NCI-H1417 (cell line): ENCODE data around the gene SREBF2.
"Not testable (repeated sequence)": the region's sequence is repeated elsewhere in the genome, so short reads cannot be mapped to it uniquely, and the experiment has no call there.

Source experiments
- DNase-seq, 3 experiments: peaks; one replicate each; lab custom pipeline; 2025; lab: John Stamatoyannopoulos, UW

The SREBF2 gene

DNA sequence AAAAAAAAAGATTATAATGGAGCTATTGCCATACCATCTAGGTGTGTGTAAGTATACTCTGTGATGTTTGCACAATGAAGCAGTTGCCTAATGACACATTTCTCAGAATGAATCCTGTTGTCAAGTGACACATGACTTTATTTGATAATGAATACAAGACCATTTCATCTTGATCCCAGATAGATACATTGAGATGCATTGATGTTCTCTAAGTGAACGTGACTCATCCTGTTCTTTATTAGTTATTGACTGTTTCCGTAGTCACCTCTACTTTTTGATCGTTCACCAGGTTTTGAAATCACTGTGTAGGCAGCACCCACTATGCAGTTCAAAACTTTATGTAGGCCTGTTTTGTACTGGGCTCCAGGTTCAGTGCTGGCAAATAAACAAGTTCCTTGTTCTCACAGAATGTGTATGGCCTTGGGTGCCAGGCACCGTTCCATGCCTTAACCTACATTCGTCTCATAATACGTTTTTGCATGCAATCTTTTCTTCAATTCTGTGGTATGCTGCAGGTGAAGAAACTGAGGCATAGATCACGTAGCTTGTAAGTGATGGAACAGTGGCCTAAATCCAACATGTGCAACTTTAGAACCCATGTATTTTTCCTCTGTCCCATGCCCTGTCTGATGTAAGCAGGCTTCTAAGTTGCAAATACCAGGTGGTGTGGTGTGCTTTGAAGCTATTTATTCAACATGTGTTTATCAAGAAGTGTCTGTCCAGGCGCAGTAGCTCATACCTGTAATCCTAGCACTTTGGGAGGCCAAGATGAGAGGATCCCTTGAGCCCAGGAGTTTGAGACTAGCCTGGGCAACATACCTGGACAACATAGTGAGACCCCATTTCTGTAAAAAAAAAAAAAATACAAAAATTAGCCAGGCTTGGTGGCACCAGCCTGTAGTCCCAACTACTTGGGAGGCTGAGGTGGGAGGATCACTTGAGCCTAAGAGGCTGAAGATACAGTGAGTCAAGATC lies 10.4 kb downstream of the SREBF2 start:
- no peak for DNase-seq

DNA sequence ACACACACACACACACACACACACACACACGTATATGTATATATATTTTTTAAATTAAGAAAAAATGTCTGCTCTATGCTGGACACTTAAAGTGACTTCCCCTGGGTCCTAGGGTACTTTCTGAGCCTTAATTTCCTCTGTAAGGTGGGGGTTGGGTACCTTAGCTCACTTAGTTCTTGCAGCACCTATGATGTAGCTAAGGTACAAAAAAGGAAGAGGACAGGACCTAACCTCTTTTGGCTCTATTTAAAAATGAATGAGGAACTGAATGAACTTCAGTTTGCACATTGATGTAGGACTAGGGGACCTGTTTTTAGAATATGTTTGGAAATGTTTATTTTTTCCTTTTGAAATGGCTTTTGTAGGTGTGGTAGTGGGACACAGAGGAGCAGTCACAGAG lies 11.1 kb downstream of the SREBF2 start:
- no peak for DNase-seq

DNA sequence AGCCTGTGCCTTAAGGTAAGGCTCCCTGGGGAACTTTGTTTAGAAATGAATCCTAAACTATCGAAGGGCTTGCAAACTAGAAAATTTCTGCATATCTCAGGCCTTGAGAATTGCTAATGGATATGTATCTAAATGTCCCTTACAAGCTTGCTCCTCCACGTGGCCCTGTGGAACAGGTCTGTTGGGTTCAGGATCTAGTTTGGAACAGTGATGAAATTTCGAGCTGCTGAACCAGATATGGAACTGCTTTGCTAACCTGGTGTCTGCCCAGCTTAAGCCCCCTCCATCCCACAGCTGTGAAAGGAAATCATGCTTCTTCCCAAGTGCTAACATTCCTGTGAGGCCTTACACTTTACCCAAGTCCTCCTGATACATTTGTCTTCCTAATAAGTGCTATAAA lies 11.6 kb downstream of the SREBF2 start:
- DNase-seq: no peak

DNA sequence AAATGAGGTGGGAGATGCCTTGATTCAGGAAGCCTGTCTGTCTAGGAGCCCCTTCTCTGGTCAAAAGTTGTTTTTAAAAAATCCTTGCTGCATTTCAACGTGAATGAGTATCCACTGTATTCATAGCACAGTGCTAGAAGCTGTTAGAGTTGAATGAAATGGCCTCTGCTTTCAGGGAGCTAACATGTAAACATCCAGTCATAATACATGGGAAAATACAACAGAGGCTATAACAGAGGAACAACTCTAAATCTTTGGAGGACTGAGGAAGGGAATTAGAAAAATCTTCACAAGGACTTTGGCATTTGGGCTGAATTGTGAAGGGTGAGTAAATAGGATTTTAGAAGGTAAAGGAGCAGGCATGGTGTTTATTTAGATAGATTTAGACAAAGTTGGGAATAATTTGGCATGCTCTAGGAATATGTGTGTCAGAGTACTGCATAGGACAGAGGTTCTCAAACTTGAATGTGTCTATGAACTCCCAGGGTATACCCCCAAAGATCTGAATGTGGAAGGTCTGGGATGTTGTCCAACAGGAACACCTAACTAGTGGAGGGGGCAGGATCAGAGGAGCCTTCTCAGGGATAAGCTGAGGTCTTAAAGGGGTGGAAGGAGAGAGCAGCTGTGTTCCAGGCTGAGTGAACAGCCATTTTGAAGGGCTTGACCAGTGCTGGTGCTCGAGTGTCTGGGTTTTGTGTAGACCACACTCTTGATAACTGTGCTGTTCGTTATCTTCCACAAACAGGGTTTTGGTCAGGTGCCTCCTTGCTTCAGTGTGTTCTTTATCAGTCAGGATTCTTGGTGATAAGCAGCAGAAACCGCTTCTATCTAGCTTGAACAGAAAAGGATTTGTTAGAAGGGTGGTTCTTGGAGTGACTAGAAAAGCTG lies 12.7 kb downstream of the SREBF2 start:
- no peak for DNase-seq

DNA sequence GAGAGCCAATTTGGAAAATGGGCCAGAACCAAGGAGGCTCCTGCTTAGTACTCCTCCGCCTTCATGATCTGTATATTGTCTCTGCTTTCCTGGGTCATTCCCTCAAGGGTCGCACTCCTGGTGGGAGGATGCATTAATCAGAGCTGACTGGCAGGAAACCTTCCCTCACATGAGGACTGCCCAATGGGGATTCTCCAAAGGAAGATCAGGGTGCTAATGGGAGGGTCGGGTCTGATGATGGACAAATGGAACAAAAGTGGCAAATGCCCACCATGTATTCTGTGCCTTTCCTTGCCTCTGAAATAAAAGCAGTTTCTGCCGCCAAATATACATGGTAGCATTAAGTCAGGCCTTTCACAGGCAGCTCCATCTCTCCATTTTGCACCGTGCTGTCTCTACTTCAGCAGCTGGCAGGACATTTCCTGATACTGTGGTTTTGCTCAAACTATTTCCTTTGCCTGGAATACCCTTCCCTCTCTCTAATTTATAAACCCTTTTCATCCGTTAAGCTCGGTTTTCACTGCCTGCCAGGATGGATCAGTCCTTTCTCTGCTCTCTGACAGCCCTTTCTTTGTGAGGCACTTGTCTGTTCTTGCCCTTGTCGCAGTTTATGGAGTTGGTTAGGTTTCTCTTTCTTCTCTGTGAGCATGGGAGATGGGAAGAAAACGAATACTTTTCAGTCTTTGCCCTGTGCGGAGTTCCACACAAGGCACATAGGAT lies 13.5 kb downstream of the SREBF2 start:
- DNase-seq: peak in 1 of 3 experiments; percentile 4

DNA sequence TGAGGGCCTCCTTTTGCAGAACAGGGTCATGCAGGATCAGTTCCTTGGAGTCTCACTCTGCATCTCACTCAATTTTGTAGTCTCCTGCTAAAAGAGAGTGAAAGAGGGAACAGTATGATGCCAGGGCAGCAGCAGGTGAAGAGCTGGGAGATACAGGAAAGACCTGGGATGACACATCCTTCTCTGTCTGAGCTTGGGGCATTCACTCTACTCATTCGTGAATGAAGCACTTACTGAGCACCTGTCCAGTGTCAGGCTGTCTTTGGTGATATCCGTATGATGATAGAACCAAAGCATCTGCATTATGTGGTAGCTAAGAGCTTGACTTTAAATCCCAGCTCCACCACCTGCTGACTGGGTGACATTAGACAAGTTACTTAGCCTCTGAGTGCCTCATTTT lies 14.4 kb downstream of the SREBF2 start:
- DNase-seq: peak in 2 of 3 experiments; percentile 2 to 71

DNA sequence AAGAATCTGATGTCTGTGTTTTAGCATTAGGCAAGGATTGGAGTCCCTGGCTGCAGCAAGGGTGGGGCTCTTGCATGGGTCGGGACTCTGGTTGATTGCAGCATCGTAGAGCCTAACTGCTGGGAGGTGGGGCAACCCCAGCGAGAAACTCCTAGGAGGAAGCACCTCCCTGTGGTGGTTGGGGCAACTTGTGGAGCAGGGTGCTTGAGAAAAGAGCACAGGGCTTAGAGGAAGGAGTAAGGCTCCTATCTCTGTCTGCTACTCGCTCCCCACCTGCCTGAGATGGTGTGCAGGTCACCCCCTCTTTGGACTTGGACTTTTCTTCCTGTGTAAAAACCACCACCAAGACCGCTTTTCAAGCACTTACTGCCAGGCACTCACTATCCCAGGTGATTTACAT lies 15.6 kb downstream of the SREBF2 start:
- no peak for DNase-seq

DNA sequence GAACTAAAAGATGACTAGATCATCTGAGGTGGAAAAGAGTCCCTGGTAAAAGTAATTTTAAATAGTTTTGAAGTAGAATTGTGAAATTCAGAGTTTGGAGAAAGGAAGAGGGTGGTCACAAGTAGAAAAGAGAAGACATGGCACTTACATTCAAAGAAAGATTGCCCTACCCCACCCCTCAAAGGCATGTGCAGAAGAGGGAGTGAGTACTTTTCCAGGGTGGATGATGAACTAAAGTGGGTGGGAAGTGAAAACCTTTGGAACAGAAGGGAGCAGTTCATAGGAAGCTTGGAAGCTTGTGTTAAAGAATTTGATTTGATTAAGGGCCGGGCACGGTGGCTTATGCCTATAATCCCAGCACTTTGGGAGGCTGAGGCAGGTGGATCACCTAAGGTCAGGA lies 23.6 kb downstream of the SREBF2 start:
- no peak for DNase-seq

DNA sequence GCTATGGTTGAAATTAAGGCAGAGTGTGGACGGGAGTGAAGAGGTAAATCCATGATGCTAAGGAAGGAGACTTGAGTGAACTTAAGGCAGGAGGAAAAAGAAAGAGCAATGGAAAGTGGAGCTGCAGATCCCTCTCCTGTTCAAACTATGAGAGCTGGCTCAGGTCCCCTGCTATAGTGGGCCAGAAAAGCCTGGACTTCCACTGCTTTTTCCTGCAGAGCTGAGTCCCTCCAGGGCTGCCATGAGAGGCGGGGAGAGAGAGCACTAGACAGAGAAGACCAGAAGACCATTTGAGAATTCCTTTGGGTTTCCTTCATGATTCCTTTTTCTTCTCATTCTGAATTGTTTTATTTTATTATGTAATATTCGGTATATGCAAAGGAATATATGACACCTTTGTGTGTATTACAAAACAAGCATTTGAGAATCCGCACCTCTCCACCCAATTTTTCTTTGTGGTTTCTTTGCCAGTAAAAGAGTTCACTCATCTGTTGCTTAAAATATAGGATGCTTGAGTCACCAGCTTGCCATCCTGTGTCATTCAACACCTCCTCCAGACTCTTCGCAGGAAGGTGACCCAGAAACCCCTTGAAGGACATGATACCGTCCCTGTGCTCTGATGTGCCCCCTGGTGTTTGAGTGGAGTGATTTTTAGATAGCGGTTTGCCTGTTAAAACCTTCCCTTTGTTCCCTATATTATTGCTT lies 24.4 kb downstream of the SREBF2 start:
- DNase-seq: peak; percentile 1 to 48 (median 38)

DNA sequence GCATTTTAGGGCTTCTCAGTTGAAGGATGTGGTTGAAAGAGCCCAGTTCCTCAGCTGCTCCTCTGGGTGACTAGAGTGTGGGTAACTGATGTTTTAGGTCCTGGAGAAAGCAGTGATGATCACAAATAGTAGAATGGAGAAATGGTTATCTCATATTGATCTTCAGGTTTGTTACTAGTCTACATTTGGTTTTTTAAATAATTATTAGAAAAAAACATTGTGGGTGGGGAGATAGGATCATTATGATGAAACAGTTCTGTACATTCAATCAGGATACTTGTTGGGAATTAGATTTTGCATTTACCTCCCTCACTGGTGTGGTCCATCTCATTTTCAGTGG lies 24.9 kb downstream of the SREBF2 start:
- no peak for DNase-seq

DNA sequence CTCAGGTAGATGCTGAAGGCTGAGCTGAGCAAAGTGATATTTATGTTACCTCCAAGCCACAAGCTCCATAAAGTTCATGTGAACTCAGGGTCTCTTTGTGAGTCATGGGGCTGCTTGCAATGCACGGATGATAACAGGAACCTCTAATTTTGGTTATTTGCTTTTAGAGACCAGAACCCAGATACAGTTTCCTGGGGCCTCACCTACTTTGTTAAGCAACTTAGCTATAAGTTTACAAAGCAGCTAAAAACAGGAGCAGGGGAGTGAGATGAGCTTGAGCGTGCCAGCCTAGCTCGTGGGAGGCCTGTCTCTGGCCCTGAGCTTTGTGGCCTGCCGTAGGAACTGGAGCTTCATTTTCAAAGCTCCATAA lies 29.2 kb downstream of the SREBF2 start:
- no peak for DNase-seq

DNA sequence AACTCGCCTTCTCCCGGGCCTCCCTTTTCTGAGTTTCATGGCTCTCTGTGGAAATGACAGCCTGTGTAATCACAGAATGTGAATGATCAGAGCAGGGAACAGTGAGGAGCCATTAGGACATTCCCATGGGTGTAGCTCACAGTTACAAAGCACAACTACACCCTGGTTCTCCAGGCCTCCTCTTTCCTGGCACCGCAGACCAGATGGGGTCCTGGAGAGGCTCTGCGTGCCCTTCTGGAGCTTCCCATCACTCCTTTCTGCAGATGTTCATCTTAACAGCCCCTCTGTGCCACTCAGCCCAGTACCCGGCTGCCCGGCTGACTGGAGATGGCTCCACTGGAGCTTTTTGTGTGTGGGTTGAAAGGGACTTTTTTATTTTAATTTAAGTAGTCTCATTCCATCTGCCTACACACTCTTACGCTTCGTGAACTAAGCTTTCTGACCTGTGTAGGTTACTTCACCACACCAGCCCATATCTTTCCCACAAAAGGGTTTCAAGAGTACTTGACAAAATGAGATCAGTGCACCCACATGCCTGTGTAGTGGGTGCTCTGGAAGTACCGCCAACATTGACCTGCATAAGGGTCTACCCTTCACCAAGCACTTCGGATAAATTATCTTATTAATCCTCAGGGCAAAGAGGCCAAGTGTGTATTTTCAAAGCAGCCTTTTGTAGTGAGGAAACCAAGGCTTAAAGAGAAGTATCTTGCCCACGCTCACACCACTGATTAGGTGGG lies 29.8 kb downstream of the SREBF2 start:
- peak in 2 of 3 experiments; percentile 2 to 56 for DNase-seq

DNA sequence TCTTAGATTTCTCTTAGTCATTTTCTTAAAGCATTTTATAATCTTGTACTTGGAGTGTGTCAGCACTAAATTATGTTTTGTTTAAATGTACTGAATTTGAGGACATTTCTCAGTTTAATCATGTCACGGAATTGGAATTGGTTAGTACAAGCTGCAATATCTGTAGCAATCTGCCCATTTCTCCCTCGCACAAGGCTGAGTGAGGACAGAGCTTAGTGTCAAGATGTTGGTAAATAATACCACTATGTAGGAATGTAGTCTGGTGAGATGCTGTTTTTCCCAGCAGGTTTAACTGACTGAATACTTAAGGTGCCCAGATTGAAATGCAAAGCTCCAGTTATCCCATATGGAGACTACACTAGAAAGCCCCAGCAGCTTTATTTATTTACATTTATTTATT lies 30.6 kb downstream of the SREBF2 start:
- DNase-seq: no peak

DNA sequence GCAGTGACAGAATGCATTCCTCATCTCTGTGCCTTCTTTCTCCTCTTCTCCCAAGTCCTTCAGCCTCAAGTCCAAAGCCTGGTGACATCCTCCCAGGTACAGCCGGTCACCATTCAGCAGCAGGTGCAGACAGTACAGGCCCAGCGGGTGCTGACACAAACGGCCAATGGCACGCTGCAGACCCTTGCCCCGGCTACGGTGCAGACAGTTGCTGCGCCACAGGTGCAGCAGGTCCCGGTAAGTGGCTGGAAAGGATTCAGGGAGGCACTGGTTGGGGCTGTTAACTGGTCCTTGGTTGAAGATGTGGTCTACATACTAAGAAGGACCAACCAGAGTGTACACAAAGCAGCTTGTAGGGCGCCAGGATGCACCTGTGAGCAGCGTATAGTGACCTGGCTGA lies 35.7 kb downstream of the SREBF2 start:
- DNase-seq: no peak

DNA sequence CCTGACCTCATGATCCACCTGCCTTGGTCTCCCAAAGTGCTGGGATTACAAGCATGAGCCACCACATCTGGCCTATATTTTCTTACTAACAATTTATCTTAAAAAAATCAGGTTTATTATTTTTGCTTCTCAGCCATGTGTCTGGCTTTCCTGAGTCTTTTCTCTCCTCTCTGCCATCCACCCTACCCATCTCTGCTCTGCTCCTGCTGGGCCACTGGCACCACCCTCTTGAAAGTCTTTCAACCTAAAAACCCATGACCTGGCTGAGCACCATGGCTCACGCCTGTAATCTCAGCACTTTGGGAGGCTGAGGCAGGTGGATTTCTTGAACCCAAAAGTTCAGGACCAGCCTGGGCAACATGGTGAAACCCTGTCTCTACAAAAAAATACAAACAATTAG lies 37.2 kb downstream of the SREBF2 start:
- DNase-seq: not testable (repeated sequence)

DNA sequence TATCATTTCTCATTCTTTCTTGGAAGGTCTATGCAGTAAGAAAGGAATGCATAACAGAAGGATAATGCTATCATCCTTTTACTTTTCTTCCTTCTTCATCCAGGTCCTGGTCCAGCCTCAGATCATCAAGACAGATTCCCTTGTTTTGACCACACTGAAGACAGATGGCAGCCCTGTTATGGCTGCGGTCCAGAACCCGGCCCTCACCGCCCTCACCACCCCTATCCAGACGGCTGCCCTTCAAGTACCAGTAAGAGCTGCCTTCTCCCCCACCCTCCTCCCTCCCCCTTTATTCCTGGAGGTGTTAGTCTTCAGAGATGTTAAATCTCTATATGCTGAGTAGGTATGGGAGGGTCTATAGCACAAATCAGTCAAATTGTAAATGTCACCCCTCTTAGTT lies 37.9 kb downstream of the SREBF2 start:
- DNase-seq: no peak

DNA sequence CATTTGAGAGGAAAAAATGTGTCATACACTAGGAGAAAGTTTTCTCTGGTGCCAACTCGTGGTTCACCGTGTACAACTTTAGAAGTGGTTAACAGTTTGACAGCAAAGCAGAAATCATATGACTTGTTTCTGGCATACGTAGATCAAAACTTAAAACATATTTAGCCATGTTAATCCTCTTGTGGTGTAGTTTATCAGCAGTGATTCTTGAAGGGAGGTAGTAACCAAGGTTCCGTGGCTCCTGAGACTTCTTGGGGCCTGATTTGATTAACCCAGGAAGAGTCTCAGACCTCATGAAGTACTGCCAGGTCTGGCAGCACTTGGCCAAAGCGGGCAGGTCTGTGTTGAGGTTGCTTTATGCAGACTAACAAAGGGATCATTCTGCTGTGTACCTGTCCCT lies 40.5 kb downstream of the SREBF2 start:
- DNase-seq: no peak

DNA sequence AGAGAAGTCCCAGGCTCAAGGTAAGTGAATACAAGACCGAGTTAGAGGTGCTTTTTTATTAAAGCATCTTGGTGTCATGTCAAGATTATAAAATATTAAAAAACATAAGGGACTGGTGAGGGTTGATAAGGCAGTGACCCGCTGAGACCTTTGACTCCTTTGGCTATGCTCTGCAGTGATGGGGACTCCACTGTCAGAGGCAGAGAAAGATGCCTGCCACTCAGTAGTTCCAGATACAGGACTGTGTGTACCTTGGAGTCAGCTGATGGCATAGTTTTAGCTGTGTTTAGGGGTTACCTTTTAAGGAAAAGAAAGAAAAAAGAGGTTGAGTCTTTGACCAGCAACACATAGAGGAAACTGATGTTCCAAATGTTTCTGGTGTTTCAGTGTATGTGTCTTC lies 41.2 kb downstream of the SREBF2 start:
- no peak for DNase-seq

DNA sequence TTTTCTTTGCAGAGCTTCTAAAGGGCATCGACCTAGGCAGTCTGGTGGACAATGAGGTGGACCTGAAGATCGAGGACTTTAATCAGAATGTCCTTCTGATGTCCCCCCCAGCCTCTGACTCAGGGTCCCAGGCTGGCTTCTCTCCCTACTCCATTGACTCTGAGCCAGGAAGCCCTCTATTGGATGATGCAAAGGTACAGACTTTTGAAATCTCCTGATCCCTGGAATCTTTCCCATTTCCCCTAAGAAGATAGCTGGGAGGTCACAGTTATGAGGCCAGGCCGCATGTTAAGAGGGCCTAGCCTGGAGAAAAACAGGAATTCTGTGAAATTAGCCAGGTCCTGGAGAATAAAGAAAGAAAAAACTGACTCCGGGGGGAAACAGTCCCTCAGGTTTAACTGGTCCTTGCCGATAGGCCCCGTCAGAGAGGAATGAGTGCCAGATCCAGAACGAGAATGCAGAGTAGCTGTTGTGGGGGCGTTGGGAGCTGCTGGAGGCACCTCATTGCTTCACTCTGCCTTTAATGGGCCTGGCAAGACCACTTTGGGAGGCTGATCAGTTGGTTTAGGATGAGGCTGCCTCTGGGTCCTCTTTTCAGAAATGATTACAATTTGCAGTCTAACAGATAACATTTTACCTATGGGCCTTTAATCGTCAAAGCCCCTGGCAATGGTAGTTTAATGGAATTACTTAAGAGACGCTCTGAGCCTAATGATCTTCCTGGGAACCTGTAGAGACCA lies 42.8 kb downstream of the SREBF2 start:
- no peak for DNase-seq

DNA sequence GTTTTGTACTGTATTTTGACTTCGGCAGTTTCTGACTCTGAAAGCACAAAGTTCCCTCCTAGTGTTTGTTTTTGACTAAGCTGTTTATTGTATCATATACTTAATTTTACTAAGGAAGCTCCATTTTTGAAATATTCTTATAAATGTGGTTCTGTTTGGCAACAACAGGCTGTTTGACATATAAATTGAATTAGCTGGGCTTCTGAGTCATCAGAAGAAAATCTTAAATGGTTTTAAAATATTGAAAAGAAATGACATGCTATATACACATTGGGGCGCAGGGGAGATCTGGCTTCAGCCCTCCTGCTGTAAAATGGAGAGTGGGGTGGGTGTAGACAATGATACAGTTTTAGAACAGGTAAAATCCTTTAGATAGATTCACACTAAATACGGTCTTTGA lies 43.4 kb downstream of the SREBF2 start:
- DNase-seq: no peak
